ENCODE measurements around the gene LRRC1. TPM values are rescaled to one million over a fixed set of nuclear protein-coding genes. Genes with fewer than 3 reads are reported as not detected.

LRRC1 gene
- total and polyA plus RNA-seq, 2 of the 13 experiments (the other 11 are each of a cell fraction or from before 2014, with no cell fraction given), result 15.6 to 27.7 TPM

DNA sequence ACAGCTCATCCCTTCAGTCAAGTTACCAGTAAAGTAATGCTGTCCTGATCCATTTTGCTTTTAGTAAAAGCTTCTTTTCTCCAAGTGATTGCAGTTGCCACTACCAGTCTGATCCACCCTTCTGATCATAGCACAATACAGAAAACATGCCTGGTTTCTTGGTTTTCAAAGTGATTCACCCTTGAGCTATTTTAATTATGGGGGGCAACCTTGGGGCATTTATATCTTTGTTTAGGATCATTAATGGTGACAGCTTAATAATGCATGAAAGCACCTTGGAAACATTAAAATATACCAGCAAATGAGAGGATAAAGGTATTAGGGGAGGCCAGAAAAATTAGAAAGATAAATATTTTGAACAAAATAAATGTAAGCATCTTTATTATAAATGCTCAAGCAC lies 38.4 kb downstream of the LRRC1 start (continued):
- no peak for TF ChIP-seq THAP9 (CRISPR knock-in tag; IDR thresholded peaks at IDR 0.05; ENCODE audit: borderline replicate concordance)

GRCh38 chr6:53834132-53834531 lies 39.3 kb downstream of the LRRC1 start:
- Histone ChIP-seq H3K9me3 (ENCODE audit: low read length) (no peaks in the 10 kb centered on the region), H3K4me1 (ENCODE audit: insufficient read depth, low read length) (peaks cover 25% of the 10 kb centered on the region), H3K4me3 (replicated peaks in 1 of 3; ENCODE audit: insufficient read depth in 1 of 3, low read depth in 2 of 3, low read length in 3 of 3) (no peak overlapping the region), H3K27me3 (ENCODE audit: control insufficient read depth in 1 of 2, insufficient read depth in 2 of 2, low read length in 2 of 2) (no peaks in the 10 kb centered on the region), H3K27ac (ENCODE audit: extremely low read length, insufficient read depth, low read length) (no peak overlapping the region), H4K20me1 (ENCODE audit: insufficient read depth, low read length) (peaks cover 9% of the 10 kb centered on the region), H3K36me3 (replicated peaks in 1 of 2; ENCODE audit: control insufficient read depth in 1 of 2, insufficient read depth in 2 of 2, low read length in 2 of 2) (0 out of 5 replicates have a peak, but pooled peaks cover 0 to 1% of the 10 kb centered on the region in 2 experiments), H3K4me2 (ENCODE audit: low read depth, low read length) (no peak overlapping the region), H3K9ac (ENCODE audit: insufficient read depth, low read depth, low read length) (no peak overlapping the region), H2AFZ (ENCODE audit: low read length) (no peak overlapping the region), H3K79me2 (ENCODE audit: insufficient read depth, low read length) (peaks cover 60% of the 10 kb centered on the region)
- ATAC-seq, result no peak
- ChIA-PET CTCF (ENCODE audit: low intra/inter-chr PET ratio, low total read pairs) (no interaction called here), POLR2A (no interaction called here)
- FAIRE-seq, result no peak
- BruUV-seq (replicated peaks), result no TSS peak
- in situ Hi-C loops (cut with HindIII; ENCODE audit: extremely low pct_ligation_motif_present, low pct_unique_long_range_greater_than_20kb) (no loop called here), intact Hi-C loops (cut with micrococcal nuclease; ENCODE audit: unreplicated experiment) (no loop called here)
- no peak for DNase-seq (ENCODE audit: low spot score)
- 98% methylated on average over 4 of the region's 4 CpGs for WGBS (ENCODE audit: low lambda C conversion rate)
- no peak for TF ChIP-seq MYNN (CRISPR knock-in tag; IDR thresholded peaks at IDR 0.05; ENCODE audit: low read depth)
- no peak for TF ChIP-seq ZMYM4 (CRISPR knock-in tag; IDR thresholded peaks at IDR 0.05)
- no peak for TF ChIP-seq PPARG (CRISPR knock-in tag; conservative IDR thresholded peaks at IDR 0.05)
- TF ChIP-seq ARID3A (IDR thresholded peaks at IDR 0.05; ENCODE audit: low read depth, low read length), result no peak
- TF ChIP-seq ZNF768 (CRISPR knock-in tag; IDR thresholded peaks at IDR 0.05), result no peak
- TF ChIP-seq TIGD3 (CRISPR knock-in tag; IDR thresholded peaks at IDR 0.05; ENCODE audit: borderline replicate concordance), result no peak
- TF ChIP-seq KDM5A (IDR thresholded peaks at IDR 0.05; ENCODE audit: borderline replicate concordance, low read length), result no peak
- no peak for TF ChIP-seq ZFX (CRISPR knock-in tag; IDR thresholded peaks at IDR 0.05; ENCODE audit: low read depth)
- TF ChIP-seq ARID2 (CRISPR knock-in tag; IDR thresholded peaks at IDR 0.05; ENCODE audit: borderline replicate concordance), result no peak
- no peak for TF ChIP-seq ZNF275 (CRISPR knock-in tag; IDR thresholded peaks at IDR 0.05; ENCODE audit: borderline replicate concordance)
- TF ChIP-seq NR3C1 (CRISPR knock-in tag; IDR thresholded peaks at IDR 0.05), result no peak
- no peak for TF ChIP-seq ZNF431 (CRISPR knock-in tag; IDR thresholded peaks at IDR 0.05; ENCODE audit: borderline replicate concordance, low read depth)
- no peak for TF ChIP-seq THAP11 (CRISPR knock-in tag; IDR thresholded peaks at IDR 0.05)

Measured in HepG2 (cell line).